CD14-positive monocyte (primary cell): ENCODE results near the gene ODR4. TPM values are rescaled to one million over a fixed set of nuclear protein-coding genes. Genes with fewer than 3 reads are reported as not detected.

ENCODE experiments used
- DNase-seq, 3 donors: peaks; one replicate each; pipeline ENCODE4 v3.0.0-alpha.2; 2011 to 2022
- H2AFZ ChIP-seq: 2 replicates; pipeline ENCODE4 v1.6.0; 2012; ENCODE audit warnings: mild to moderate bottlenecking, low read depth, low read length, inconsistent platforms; ENCODE audit not compliant: insufficient read depth, poor library complexity, severe bottlenecking
- H3K27ac ChIP-seq, 2 donors: 1 replicate in 1 of 2; 2 replicates in 1 of 2; pipeline ENCODE4 v1.5.1; 2012 to 2013; ENCODE audit warnings: low read length in 2 of 2, control low read depth in 1 of 2, inconsistent platforms in 1 of 2, low read depth in 1 of 2, mild to moderate bottlenecking in 1 of 2
- H3K27me3 ChIP-seq, 2 donors: one replicate each; pipeline versions ENCODE4 v1.6.0 to v1.6.1; 2011 to 2013; ENCODE audit warnings: low read length in 2 of 2; ENCODE audit not compliant: control insufficient read depth in 2 of 2, insufficient read depth in 2 of 2
- H3K36me3 ChIP-seq, 2 donors: replicated peaks in 1 of 2; 1 replicate in 1 of 2; 2 replicates in 1 of 2; pipeline versions ENCODE4 v1.5.1 to v1.6.1; 2012 to 2013; ENCODE audit warnings: low read length in 2 of 2, control low read depth in 1 of 2, inconsistent platforms in 1 of 2, mild to moderate bottlenecking in 1 of 2; ENCODE audit not compliant: insufficient read depth in 2 of 2, control insufficient read depth in 1 of 2
- H3K4me1 ChIP-seq, 2 donors: 1 replicate in 1 of 2; 2 replicates in 1 of 2; pipeline versions ENCODE4 v1.5.1 to v1.6.1; 2012 to 2013; ENCODE audit warnings: low read length in 2 of 2, control low read depth in 1 of 2, inconsistent platforms in 1 of 2, mild to moderate bottlenecking in 1 of 2, moderate library complexity in 1 of 2; ENCODE audit not compliant: insufficient read depth in 2 of 2, control insufficient read depth in 1 of 2
- H3K4me2 ChIP-seq: replicated peaks from 2 replicates; pipeline ENCODE3; 2012; ENCODE audit warnings: low read length, moderate library complexity, mild to moderate bottlenecking; ENCODE audit not compliant: poor library complexity, severe bottlenecking; ENCODE audit errors: extremely low read depth
- H3K4me3 ChIP-seq, 3 experiments: fragments of 200-600 bp in 1 of 3; sonication (generic) in 1 of 3; replicated peaks in 1 of 3; 1 replicate in 2 of 3; 2 replicates in 1 of 3; pipeline ENCODE4 v1.5.1; 2011 to 2013; ENCODE audit warnings: low read length in 3 of 3, mild to moderate bottlenecking in 3 of 3, control low read depth in 2 of 3, low read depth in 2 of 3, inconsistent platforms in 1 of 3, moderate library complexity in 1 of 3
- H3K79me2 ChIP-seq: 2 replicates; pipeline ENCODE4 v1.6.0; 2012; ENCODE audit warnings: mild to moderate bottlenecking, control low read depth, inconsistent platforms, low read length, moderate library complexity; ENCODE audit not compliant: insufficient read depth
- H3K9ac ChIP-seq: 2 replicates; pipeline ENCODE4 v1.6.0; 2017; ENCODE audit warnings: low read length, mild to moderate bottlenecking; ENCODE audit not compliant: insufficient read depth, poor library complexity, severe bottlenecking
- H3K9me3 ChIP-seq, 2 donors: replicated peaks in 1 of 2; 1 replicate in 1 of 2; 2 replicates in 1 of 2; pipeline versions ENCODE4 v1.5.1 to v1.6.1; 2012 to 2013; ENCODE audit warnings: low read length in 2 of 2, control low read depth in 1 of 2; ENCODE audit not compliant: control insufficient read depth in 1 of 2, insufficient read depth in 1 of 2
- H4K20me1 ChIP-seq: 2 replicates; pipeline ENCODE4 v1.6.0; 2012; ENCODE audit warnings: mild to moderate bottlenecking, low read length, control low read depth, moderate library complexity; ENCODE audit not compliant: insufficient read depth
- H3K27ac Mint-ChIP-seq, 7 donors: one replicate each; pipeline ENCODE4 v1.8.0; 2020; ENCODE audit warnings: mild to moderate bottlenecking in 7 of 7, mixed read lengths in 7 of 7, moderate library complexity in 6 of 7, inconsistent platforms in 2 of 7
- H3K27me3 Mint-ChIP-seq, 3 donors: one replicate each; pipeline ENCODE4 v1.8.0; 2021 to 2022; ENCODE audit warnings: low read depth in 3 of 3, mild to moderate bottlenecking in 3 of 3, mixed read lengths in 3 of 3, moderate library complexity in 3 of 3, inconsistent platforms in 1 of 3
- H3K36me3 Mint-ChIP-seq, 2 donors: one replicate each; pipeline ENCODE4 v1.8.0; 2020; ENCODE audit warnings: mixed read lengths in 2 of 2, inconsistent platforms in 1 of 2, mild to moderate bottlenecking in 1 of 2
- H3K4me1 Mint-ChIP-seq: one replicate; pipeline ENCODE4 v1.8.0; 2020; ENCODE audit warnings: mild to moderate bottlenecking, mixed read lengths
- H3K4me3 Mint-ChIP-seq, 2 donors: one replicate each; pipeline ENCODE4 v1.8.0; 2020; ENCODE audit warnings: mild to moderate bottlenecking in 2 of 2, mixed read lengths in 2 of 2, moderate library complexity in 1 of 2
- H3K9me3 Mint-ChIP-seq, 7 donors: one replicate each; pipeline ENCODE4 v1.8.0; 2020 to 2022; ENCODE audit warnings: mixed read lengths in 7 of 7, mild to moderate bottlenecking in 6 of 7, moderate library complexity in 6 of 7, inconsistent platforms in 2 of 7
- WGBS: methylation state at CpG from one replicate; pipeline ENCODE4 v1.1.5; 2013; ENCODE audit warnings: missing lambda C conversion rate; ENCODE audit not compliant: insufficient coverage; 5-methylcytosine and 5-hydroxymethylcytosine counted together
- intact Hi-C, 2 donors: fragments of 100-400 bp; cut with micrococcal nuclease; formaldehyde crosslinking; loops; one replicate each; pipeline versions ENCODE4 v1.15.0 to v1.15.1; 2023
- polyA plus RNA-seq, 3 donors: library from polyadenylated mRNA; depleted of rRNA in 1 of 3; unstranded in 2 of 3; stranded (reverse) in 1 of 3; fragments of 300-500 nt in 2 of 3; fragments of >200 nt in 1 of 3; fragmentation: Illumina TruSeq in 2 of 3; gene quantifications; 1 replicate in 2 of 3; 2 replicates in 1 of 3; pipeline ENCODE4 v1.2.3, GENCODE V29; 2012 to 2021
- TF ChIP-seq, protein P1 (sequence below): fragments of 200-600 bp; IDR thresholded peaks from one replicate; pipeline ENCODE4 v1.8.0; 2022; ENCODE audit warnings: antibody characterized with exemption, mild to moderate bottlenecking

Gene ODR4
- polyA plus RNA-seq, 3 donors = 6.4 to 10.1 (median 9.7) TPM

DNA sequence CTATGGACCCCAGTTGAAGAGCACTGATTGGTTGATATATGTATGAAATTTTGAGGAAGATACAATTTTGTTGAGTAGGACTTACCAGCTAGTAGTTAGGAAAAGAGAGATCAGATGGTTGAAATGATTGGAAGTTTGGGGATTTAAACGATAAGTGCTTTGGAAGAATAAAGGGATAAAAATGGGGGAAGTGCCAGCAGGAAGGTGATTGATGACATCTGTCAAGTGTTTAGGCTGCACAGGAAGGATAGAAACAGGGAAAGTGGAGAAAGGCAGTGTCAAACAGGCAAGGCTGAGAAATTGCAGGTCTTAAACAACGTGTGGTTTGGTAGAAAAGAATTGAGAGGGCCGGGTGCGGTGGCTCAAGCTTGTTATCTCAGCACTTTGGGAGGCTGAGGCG is 62.9 kb downstream of the ODR4 start:
- WGBS = 96% methylated on average over 4 of the region's 5 CpGs
- intact Hi-C loops = no loop called here

DNA sequence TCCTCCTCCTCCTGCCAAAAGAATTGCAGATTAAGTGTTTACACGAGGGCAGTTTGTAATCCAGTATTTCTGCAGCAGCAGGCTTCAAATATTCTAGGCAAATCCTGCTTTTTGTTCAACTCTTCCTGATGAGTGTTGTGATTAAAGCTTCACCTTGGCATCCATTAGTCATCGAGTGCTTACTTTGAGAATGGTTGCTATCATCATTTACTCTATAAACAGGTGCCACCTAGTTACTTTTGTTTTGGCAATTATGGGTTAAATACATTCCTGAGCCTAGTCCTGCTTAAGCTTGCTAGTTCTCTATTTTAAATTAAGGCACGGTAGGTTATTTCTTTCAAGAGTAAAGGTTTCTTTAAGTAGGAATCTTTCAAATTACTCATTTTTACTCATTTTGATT is 64.9 kb downstream of the ODR4 start:
- DNase-seq = no peak
- TF ChIP-seq, protein P1, sequence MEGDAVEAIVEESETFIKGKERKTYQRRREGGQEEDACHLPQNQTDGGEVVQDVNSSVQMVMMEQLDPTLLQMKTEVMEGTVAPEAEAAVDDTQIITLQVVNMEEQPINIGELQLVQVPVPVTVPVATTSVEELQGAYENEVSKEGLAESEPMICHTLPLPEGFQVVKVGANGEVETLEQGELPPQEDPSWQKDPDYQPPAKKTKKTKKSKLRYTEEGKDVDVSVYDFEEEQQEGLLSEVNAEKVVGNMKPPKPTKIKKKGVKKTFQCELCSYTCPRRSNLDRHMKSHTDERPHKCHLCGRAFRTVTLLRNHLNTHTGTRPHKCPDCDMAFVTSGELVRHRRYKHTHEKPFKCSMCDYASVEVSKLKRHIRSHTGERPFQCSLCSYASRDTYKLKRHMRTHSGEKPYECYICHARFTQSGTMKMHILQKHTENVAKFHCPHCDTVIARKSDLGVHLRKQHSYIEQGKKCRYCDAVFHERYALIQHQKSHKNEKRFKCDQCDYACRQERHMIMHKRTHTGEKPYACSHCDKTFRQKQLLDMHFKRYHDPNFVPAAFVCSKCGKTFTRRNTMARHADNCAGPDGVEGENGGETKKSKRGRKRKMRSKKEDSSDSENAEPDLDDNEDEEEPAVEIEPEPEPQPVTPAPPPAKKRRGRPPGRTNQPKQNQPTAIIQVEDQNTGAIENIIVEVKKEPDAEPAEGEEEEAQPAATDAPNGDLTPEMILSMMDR = no peak
- no peaks in the 10 kb centered on the region for H4K20me1 ChIP-seq
- H3K27ac ChIP-seq = no peak overlapping the region
- no peaks in the 10 kb centered on the region for H3K27me3 ChIP-seq
- H3K9me3 Mint-ChIP-seq = peaks cover 0 to 5% (median 2%) of the 10 kb centered on the region in 7 donors
- intact Hi-C loops = no loop called here
- no peaks in the 10 kb centered on the region for H3K36me3 ChIP-seq
- no peaks in the 10 kb centered on the region for H3K9me3 ChIP-seq
- H2AFZ ChIP-seq = no peak overlapping the region
- no peak overlapping the region for H3K4me3 Mint-ChIP-seq
- H3K4me2 ChIP-seq = no peak overlapping the region
- no CpG with 5 or more reads among the region's 3 CpGs for WGBS
- H3K27ac Mint-ChIP-seq = no peak overlapping the region
- H3K27me3 Mint-ChIP-seq = no peaks in the 10 kb centered on the region
- peaks cover 45% of the 10 kb centered on the region for H3K4me1 Mint-ChIP-seq
- no peak overlapping the region for H3K4me3 ChIP-seq
- peaks cover 36 to 46% of the 10 kb centered on the region in 2 donors for H3K4me1 ChIP-seq
- no peaks in the 10 kb centered on the region for H3K79me2 ChIP-seq
- H3K36me3 Mint-ChIP-seq = peaks cover 4 to 9% of the 10 kb centered on the region in 2 donors
- no peak overlapping the region for H3K9ac ChIP-seq

More for the DNA sequence above, 62.9 kb downstream of the ODR4 start:
- no peak overlapping the region for H3K9ac ChIP-seq
- H3K4me1 ChIP-seq = peaks cover 34 to 45% of the 10 kb centered on the region in 2 donors
- peaks cover 4 to 9% of the 10 kb centered on the region in 2 donors for H3K36me3 Mint-ChIP-seq
- peaks cover 0 to 5% (median 2%) of the 10 kb centered on the region in 7 donors for H3K9me3 Mint-ChIP-seq
- H3K27ac Mint-ChIP-seq = peak overlapping the region in 1 of 7 donors; percentile 15
- no peaks in the 10 kb centered on the region for H4K20me1 ChIP-seq
- no peaks in the 10 kb centered on the region for H3K27me3 ChIP-seq
- H3K27ac ChIP-seq = no peak overlapping the region
- H3K4me1 Mint-ChIP-seq = peaks cover 43% of the 10 kb centered on the region
- H3K27me3 Mint-ChIP-seq = no peaks in the 10 kb centered on the region
- no peaks in the 10 kb centered on the region for H3K9me3 ChIP-seq
- TF ChIP-seq, protein P1 = no peak
- no peak overlapping the region for H3K4me3 ChIP-seq
- no peaks in the 10 kb centered on the region for H3K36me3 ChIP-seq
- no peak overlapping the region for H3K4me2 ChIP-seq
- H2AFZ ChIP-seq = no peak overlapping the region
- no peak overlapping the region for H3K4me3 Mint-ChIP-seq
- DNase-seq = no peak
- no peaks in the 10 kb centered on the region for H3K79me2 ChIP-seq
